Astrocyte of the spinal cord (primary cell): Measurements from ENCODE around the gene RASGEF1B.

Source experiments
- DNase-seq: peaks from one replicate; pipeline ENCODE4 v3.0.0; 2011; ENCODE audit warnings: low read depth, low spot score
- H3K4me3 ChIP-seq: 2 replicates; pipeline ENCODE4 v1.5.1; 2011; ENCODE audit warnings: low read depth, mild to moderate bottlenecking, low read length, moderate library complexity
- CTCF ChIP-seq: IDR thresholded peaks from 2 replicates; pipeline ENCODE4 v1.5.1; 2012; ENCODE audit warnings: low read depth, mild to moderate bottlenecking, low read length, inconsistent platforms
- in situ Hi-C: cut with HindIII; loops from 2 replicates; pipeline ENCODE4 v1.10.0; 2017; ENCODE audit warnings: low sequenced_read_pairs

Gene RASGEF1B

DNA sequence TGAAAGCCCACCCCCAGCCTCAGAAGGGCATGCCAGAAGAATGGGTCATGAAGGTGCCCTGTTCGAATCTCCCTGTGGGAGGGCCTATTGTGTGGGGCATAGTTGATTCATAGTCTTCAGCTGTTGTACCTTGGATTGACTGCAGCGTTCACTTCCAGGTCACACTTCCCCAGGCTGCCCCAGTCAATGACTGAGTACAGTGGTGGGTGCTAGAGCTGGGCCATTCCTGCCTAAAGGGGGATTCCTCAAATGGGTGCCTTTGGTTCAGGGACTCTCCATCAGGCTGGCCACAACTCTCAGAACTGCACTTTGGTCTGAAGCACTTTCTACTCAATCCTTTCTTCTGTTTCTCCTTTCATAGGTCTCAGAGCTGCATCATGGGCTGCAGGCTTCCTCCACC lies 35.0 kb upstream of the RASGEF1B start:
- H3K4me3 ChIP-seq = no peak overlapping the region
- no peak for TF ChIP-seq CTCF
- DNase-seq = no peak
- in situ Hi-C loops = no loop called here

GRCh38 chr4:81505726-81506125 lies 34.0 kb upstream of the RASGEF1B start:
- DNase-seq = no peak
- in situ Hi-C loops = no loop called here
- no peak overlapping the region for H3K4me3 ChIP-seq
- no peak for TF ChIP-seq CTCF

DNA sequence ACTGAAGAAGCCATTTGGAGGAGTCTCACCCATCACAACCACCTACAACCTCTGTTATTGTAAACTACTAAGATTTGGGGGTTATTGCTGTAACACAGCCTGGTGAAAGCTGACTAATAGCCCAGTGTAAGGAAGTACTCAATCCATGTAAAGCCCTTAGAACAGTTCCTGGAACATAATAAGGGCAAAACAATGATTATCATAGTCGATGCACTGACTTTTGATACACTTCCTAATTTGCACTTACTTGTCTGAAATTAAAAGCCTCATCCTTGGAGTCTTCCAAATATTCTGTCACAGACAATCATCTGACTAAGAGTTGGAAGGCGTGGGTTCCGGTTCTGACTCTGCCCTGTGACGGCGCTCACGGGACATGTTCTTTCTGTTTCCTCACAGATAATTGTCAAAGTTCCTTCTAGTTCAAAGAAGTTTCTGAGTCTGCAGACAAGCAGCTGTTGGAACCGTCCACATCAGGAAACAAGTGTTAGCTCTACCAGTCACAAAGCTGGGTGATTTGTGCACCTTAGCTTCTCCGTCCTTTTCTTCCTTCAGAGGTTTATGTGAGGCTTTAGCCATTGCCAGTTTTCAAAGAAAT lies 33.4 kb upstream of the RASGEF1B start:
- in situ Hi-C loops = no loop called here
- DNase-seq = no peak
- H3K4me3 ChIP-seq = no peak overlapping the region
- no peak for TF ChIP-seq CTCF

DNA sequence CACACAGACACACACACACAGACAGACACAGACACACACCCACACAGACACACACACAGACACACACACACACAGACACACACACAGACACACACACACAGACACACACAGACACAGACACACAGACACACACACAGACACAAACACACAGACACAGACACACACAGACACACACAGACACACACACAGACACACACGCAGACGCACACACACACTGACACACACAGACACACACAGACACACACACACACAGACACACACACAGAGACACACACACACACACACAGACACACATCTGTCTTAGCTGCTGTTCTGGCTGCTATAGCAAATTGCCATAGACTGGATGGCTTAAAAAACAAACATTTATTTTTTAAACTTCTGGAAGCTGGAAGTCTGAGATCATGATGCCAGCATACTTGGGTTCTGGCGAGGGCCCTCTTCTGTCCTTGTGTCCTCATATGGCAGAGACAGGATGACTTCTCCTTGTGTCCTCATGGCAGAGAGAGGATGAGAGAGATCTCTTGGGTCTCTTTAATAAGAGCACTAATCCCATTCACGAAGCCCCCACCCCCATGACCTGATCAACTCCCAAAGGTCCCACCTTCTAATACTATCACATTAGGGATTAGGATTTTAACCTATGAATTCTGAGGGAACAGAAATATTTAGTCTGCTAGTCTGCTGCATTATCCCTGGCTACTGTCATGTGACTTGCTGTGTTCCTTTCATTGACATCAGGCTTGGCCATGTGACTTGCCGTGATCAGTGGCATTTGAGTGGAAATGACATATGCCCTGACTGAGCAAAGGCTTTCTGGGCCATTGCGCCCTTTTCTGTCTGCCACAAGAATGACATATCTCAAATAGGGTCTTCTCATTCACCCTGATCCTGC lies 32.7 kb upstream of the RASGEF1B start:
- no peak for TF ChIP-seq CTCF
- in situ Hi-C loops = no loop called here
- no peak for DNase-seq
- no peak overlapping the region for H3K4me3 ChIP-seq

DNA sequence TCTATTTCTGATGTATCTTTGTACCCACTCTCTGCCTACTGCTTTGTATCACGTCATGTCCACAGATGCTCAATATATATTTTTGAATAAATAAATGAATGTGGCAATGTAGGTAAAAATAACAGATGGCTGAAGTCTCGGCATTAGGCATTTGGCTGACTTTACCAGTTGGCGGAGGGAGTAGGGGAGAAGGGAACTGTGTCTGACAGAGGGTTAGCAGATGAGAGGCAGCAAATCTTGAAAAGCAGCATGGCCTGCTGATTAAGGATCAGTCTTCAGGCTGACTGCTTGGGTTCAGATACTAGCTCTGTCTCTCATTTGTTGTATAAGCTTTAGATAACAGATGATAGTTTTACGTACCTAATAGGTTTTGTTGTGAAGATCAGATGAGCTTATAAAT lies 31.9 kb upstream of the RASGEF1B start:
- in situ Hi-C loops = no loop called here
- DNase-seq = no peak
- TF ChIP-seq CTCF = no peak
- H3K4me3 ChIP-seq = no peak overlapping the region

DNA sequence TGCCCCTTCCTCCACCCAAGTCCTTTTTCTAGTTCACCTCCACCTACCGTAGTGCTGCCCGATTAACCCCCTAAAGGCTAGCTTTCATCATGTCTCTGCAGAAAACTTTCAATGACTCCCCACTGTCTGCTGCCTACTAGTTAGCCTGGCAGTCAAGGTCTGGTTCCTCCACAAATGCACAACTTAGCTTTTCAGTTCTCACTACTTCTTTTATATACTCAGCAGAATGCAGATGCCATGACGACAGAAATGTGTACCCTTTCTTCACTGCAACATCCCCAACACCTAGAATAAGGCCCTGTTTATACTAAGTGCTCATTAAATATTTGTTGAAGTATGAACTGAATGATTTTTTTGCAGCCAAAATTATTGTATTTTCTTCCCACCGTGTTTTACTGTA lies 30.9 kb upstream of the RASGEF1B start:
- no peak overlapping the region for H3K4me3 ChIP-seq
- TF ChIP-seq CTCF = no peak
- in situ Hi-C loops = no loop called here
- DNase-seq = no peak
